T-cell (primary cell): Measurements from ENCODE around the gene NR4A2. TPM values are rescaled to one million over a fixed set of nuclear protein-coding genes. Genes with fewer than 3 reads are reported as not detected.
A peak's percentile ranks its signal among the peaks of the same experiment; 100 is the strongest.

ENCODE experiments used
- ATAC-seq, 4 experiments: fragments of 200-7000 bp in 3 of 4; fragments of 150-1000 bp in 1 of 4; cut with Tn5 transposase; replicated peaks in 1 of 4; 1 replicate in 3 of 4; 2 replicates in 1 of 4; pipeline ENCODE4 v1.10.0; 2021; ENCODE audit warnings: moderate library complexity in 3 of 4, mild to moderate bottlenecking in 2 of 4, moderate number of reproducible peaks in 1 of 4
- CTCF ChIA-PET, 2 donors: fragments of 300-600 bp; sonication (Branson Sonifier 250); formaldehyde crosslinking; loops; one replicate each; lab custom pipeline; 2022; ENCODE audit warnings: antibody characterized with exemption in 2 of 2; lab: Charles Lee
- POLR2A ChIA-PET, 2 donors: fragments of 300-600 bp; sonication (Branson Sonifier 250); formaldehyde crosslinking; loops; one replicate each; lab custom pipeline; 2022; ENCODE audit warnings: antibody characterized with exemption in 2 of 2; lab: Charles Lee
- DNase-seq, 35 experiments: peaks; one replicate each; pipeline versions ENCODE4 v3.0.0 to v3.0.0-alpha.2; 2013 to 2023
- H3K27ac ChIP-seq: one replicate; pipeline ENCODE4 v1.5.1; 2013; ENCODE audit warnings: low read length
- H3K27me3 ChIP-seq, 2 experiments: replicated peaks in 1 of 2; 1 replicate in 1 of 2; 2 replicates in 1 of 2; pipeline versions ENCODE4 v1.6.1 to v1.7.0; 2013; ENCODE audit warnings: low read length in 1 of 2, mixed read lengths in 1 of 2; ENCODE audit not compliant: control insufficient read depth in 2 of 2, insufficient read depth in 2 of 2; ENCODE audit errors: extremely low read depth in 1 of 2
- H3K36me3 ChIP-seq, 2 donors: 1 replicate in 1 of 2; 2 replicates in 1 of 2; pipeline versions ENCODE4 v1.6.1 to v1.7.0; 2013; ENCODE audit warnings: low read length in 1 of 2; ENCODE audit not compliant: control insufficient read depth in 2 of 2, insufficient read depth in 1 of 2; ENCODE audit errors: extremely low read depth in 1 of 2
- H3K4me1 ChIP-seq, 2 experiments: 1 replicate in 1 of 2; 2 replicates in 1 of 2; pipeline versions ENCODE4 v1.6.1 to v1.7.0; 2013; ENCODE audit warnings: low read length in 2 of 2, mixed read lengths in 1 of 2; ENCODE audit not compliant: insufficient read depth in 2 of 2, control insufficient read depth in 1 of 2; ENCODE audit errors: extremely low read depth in 1 of 2
- H3K4me3 ChIP-seq, 2 donors: 1 replicate in 1 of 2; 2 replicates in 1 of 2; pipeline versions ENCODE4 v1.5.1 to v1.7.0; 2013; ENCODE audit warnings: mild to moderate bottlenecking in 2 of 2, low read length in 1 of 2, moderate library complexity in 1 of 2; ENCODE audit not compliant: control insufficient read depth in 1 of 2; ENCODE audit errors: extremely low read depth in 1 of 2
- H3K9me3 ChIP-seq: 2 replicates; pipeline ENCODE4 v1.7.0; 2013
- H3K27ac Mint-ChIP-seq, 2 donors: one replicate each; pipeline ENCODE4 v1.8.0; 2020 to 2021; ENCODE audit warnings: mild to moderate bottlenecking in 2 of 2, mixed read lengths in 2 of 2
- H3K27me3 Mint-ChIP-seq, 2 donors: one replicate each; pipeline ENCODE4 v1.8.0; 2021 to 2022; ENCODE audit warnings: mixed read lengths in 2 of 2
- H3K36me3 Mint-ChIP-seq: one replicate; pipeline ENCODE4 v1.8.0; 2021; ENCODE audit warnings: mixed read lengths
- H3K4me1 Mint-ChIP-seq, 3 donors: one replicate each; pipeline ENCODE4 v1.8.0; 2020 to 2022; ENCODE audit warnings: mixed read lengths in 3 of 3, mild to moderate bottlenecking in 1 of 3
- H3K4me3 Mint-ChIP-seq, 3 donors: one replicate each; pipeline ENCODE4 v1.8.0; 2020 to 2022; ENCODE audit warnings: mild to moderate bottlenecking in 3 of 3, mixed read lengths in 3 of 3, moderate library complexity in 3 of 3
- H3K9me3 Mint-ChIP-seq, 3 donors: one replicate each; pipeline ENCODE4 v1.8.0; 2020 to 2022; ENCODE audit warnings: mixed read lengths in 3 of 3
- WGBS: methylation state at CpG from one replicate; pipeline ENCODE4 v1.1.5; 2013; ENCODE audit warnings: missing lambda C conversion rate; ENCODE audit not compliant: insufficient coverage; 5-methylcytosine and 5-hydroxymethylcytosine counted together
- total RNA-seq, 35 experiments: library from RNA in 6 of 35; stranded (reverse) in 6 of 35; fragments of 120-200 nt in 1 of 35; gene quantifications; one replicate each; pipeline versions ENCODE4 v1.2.1 to v1.2.4 and lab custom pipeline; 2013 to 2026

Gene NR4A2
- total RNA-seq, 5 donors from 2014 or later (not counting 1 experiment from before 2014, with no cell fraction given) = 3.7 to 300 (median 6.7) TPM

GRCh38 chr2:156338578-156338977 is 6.1 kb upstream of the NR4A2 start:
- Mint-ChIP-seq H3K4me3 (no peak overlapping the region), H3K27ac (peak overlapping the region; percentile 11 to 23), H3K4me1 (peaks cover 42 to 53% (median 50%) of the 10 kb centered on the region in 3 donors), H3K27me3 (no peaks in the 10 kb centered on the region), H3K36me3 (no peaks in the 10 kb centered on the region), H3K9me3 (no peaks in the 10 kb centered on the region)
- H3K9me3 ChIP-seq = no peaks in the 10 kb centered on the region
- ATAC-seq = no peak
- H3K27me3 ChIP-seq = no peaks in the 10 kb centered on the region
- H3K27ac ChIP-seq = no peak overlapping the region
- H3K36me3 ChIP-seq = no peaks in the 10 kb centered on the region
- H3K4me1 ChIP-seq = peaks cover 13 to 20% of the 10 kb centered on the region in 2 experiments
- POLR2A ChIA-PET = no interaction called here
- WGBS = 80% methylated on average over 1 of the region's 2 CpGs
- no peak for DNase-seq
- H3K4me3 ChIP-seq = no peak overlapping the region
- CTCF ChIA-PET = no interaction called here

- no peaks in the 10 kb centered on the region for H3K9me3 ChIP-seq
- H3K27ac ChIP-seq = peak overlapping the region; percentile 99
- ChIA-PET POLR2A (interaction anchor here (0.5 to 6.0 kb wide), 16 partner anchors 8 to 1097 kb away, joined by 3 to 61 read pairs (median 5); no protein-coding TSS in a partner anchor), CTCF (interaction anchor here (0.6 to 2.4 kb wide), 38 partner anchors 8 to 1709 kb away, joined by 3 to 44 read pairs (median 4); no protein-coding TSS in a partner anchor)
- H3K27ac Mint-ChIP-seq = peak overlapping the region; percentile 94 to 95
- H3K27me3 Mint-ChIP-seq = peaks cover 3 to 12% of the 10 kb centered on the region in 2 donors
- DNase-seq (peak; percentile 49 to 95 (median 82)), ATAC-seq (peak; percentile 20 to 42 (median 27))
- peaks cover 44 to 58% (median 53%) of the 10 kb centered on the region in 3 donors for H3K4me1 Mint-ChIP-seq
- no peaks in the 10 kb centered on the region for H3K36me3 ChIP-seq
- peak overlapping the region; percentile 92 to 96 (median 95) for H3K4me3 Mint-ChIP-seq
- 0% methylated on average over 18 of the region's 40 CpGs for WGBS
- H3K9me3 Mint-ChIP-seq = no peaks in the 10 kb centered on the region
- H3K27me3 ChIP-seq = peaks cover 3% of the 10 kb centered on the region in 2 experiments
- peaks cover 16 to 30% of the 10 kb centered on the region in 2 experiments for H3K4me1 ChIP-seq
- H3K36me3 Mint-ChIP-seq = peaks cover 11% of the 10 kb centered on the region
- H3K4me3 ChIP-seq = peak overlapping the region; percentile 81 to 96
Measured at GRCh38 chr2:156334496-156335478, 2.3 kb upstream of the NR4A2 start.

GRCh38 chr2:156333951-156334495 is 1.5 kb upstream of the NR4A2 start:
- H3K4me1 ChIP-seq = peaks cover 17 to 37% of the 10 kb centered on the region in 2 experiments
- Mint-ChIP-seq H3K36me3 (peaks cover 17% of the 10 kb centered on the region), H3K4me3 (peak overlapping the region; percentile 92 to 96 (median 95)), H3K4me1 (peaks cover 43 to 58% (median 55%) of the 10 kb centered on the region in 3 donors), H3K27ac (peak overlapping the region; percentile 94 to 95), H3K27me3 (peaks cover 8 to 16% of the 10 kb centered on the region in 2 donors), H3K9me3 (no peaks in the 10 kb centered on the region)
- peaks cover 3 to 11% of the 10 kb centered on the region in 2 experiments for H3K27me3 ChIP-seq
- WGBS = 0% methylated on average over 44 of the region's 48 CpGs
- ChIA-PET POLR2A (interaction anchor here (0.5 to 6.0 kb wide), 10 partner anchors 9 to 1098 kb away, joined by 3 to 61 read pairs (median 5); no protein-coding TSS in a partner anchor), CTCF (interaction anchor here (0.6 to 2.4 kb wide), 14 partner anchors 8 to 1443 kb away, joined by 3 to 44 read pairs (median 5); no protein-coding TSS in a partner anchor)
- ATAC-seq = peak; percentile 21 to 60 (median 43)
- H3K9me3 ChIP-seq = no peaks in the 10 kb centered on the region
- no peaks in the 10 kb centered on the region for H3K36me3 ChIP-seq
- H3K27ac ChIP-seq = peak overlapping the region; percentile 99
- peak in 21 of 35 experiments; percentile 26 to 82 (median 63) for DNase-seq
- peak overlapping the region; percentile 81 to 96 for H3K4me3 ChIP-seq

- H3K9me3 Mint-ChIP-seq = no peaks in the 10 kb centered on the region
- DNase-seq = peak in 7 of 35 experiments; percentile 29 to 53 (median 36)
- ChIA-PET POLR2A (interaction anchor here in 1 of 2 donors (0.6 to 6.0 kb wide), 5 partner anchors 8 to 157 kb away, joined by 5 to 61 read pairs (median 15); no protein-coding TSS in a partner anchor), CTCF (interaction anchor here (0.6 to 2.4 kb wide), 5 partner anchors 9 to 256 kb away, joined by 3 to 22 read pairs (median 5); no protein-coding TSS in a partner anchor)
- H3K4me3 ChIP-seq = peak overlapping the region; percentile 81 to 96
- peaks cover 17 to 40% of the 10 kb centered on the region in 2 experiments for H3K4me1 ChIP-seq
- peak overlapping the region; percentile 92 to 96 (median 95) for H3K4me3 Mint-ChIP-seq
- peak overlapping the region; percentile 94 to 95 for H3K27ac Mint-ChIP-seq
- ATAC-seq = no peak
- peaks cover 5 to 13% of the 10 kb centered on the region in 2 experiments for H3K27me3 ChIP-seq
- H3K36me3 ChIP-seq = no peaks in the 10 kb centered on the region
- no peaks in the 10 kb centered on the region for H3K9me3 ChIP-seq
- peaks cover 43 to 53% (median 53%) of the 10 kb centered on the region in 3 donors for H3K4me1 Mint-ChIP-seq
- 1% methylated on average over 23 of the region's 28 CpGs for WGBS
- peaks cover 22% of the 10 kb centered on the region for H3K36me3 Mint-ChIP-seq
- H3K27ac ChIP-seq = peak overlapping the region; percentile 99
- H3K27me3 Mint-ChIP-seq = peaks cover 12 to 21% of the 10 kb centered on the region in 2 donors
Measured at GRCh38 chr2:156333274-156333950, 891 bp upstream of the NR4A2 start.

GRCh38 chr2:156332284-156332533 is 312 bp downstream of the NR4A2 start:
- peaks cover 17 to 40% of the 10 kb centered on the region in 2 experiments for H3K4me1 ChIP-seq
- peak overlapping the region; percentile 81 to 96 for H3K4me3 ChIP-seq
- peaks cover 16 to 21% of the 10 kb centered on the region in 2 donors for H3K27me3 Mint-ChIP-seq
- POLR2A ChIA-PET = interaction anchor here (0.5 to 6.0 kb wide), 5 partner anchors 11 to 1089 kb away, joined by 3 to 61 read pairs (median 3); no protein-coding TSS in a partner anchor
- no peaks in the 10 kb centered on the region for H3K9me3 Mint-ChIP-seq
- DNase-seq (peak in 6 of 35 experiments; percentile 13 to 42 (median 33)), ATAC-seq (peak; percentile 4 to 18 (median 14))
- CTCF ChIA-PET = no interaction called here
- peaks cover 9 to 19% of the 10 kb centered on the region in 2 experiments for H3K27me3 ChIP-seq
- peak overlapping the region; percentile 92 to 96 (median 95) for H3K4me3 Mint-ChIP-seq
- WGBS = no CpG with 5 or more reads among the region's 12 CpGs
- H3K36me3 Mint-ChIP-seq = peaks cover 32% of the 10 kb centered on the region
- H3K36me3 ChIP-seq = no peaks in the 10 kb centered on the region
- peaks cover 43 to 52% (median 52%) of the 10 kb centered on the region in 3 donors for H3K4me1 Mint-ChIP-seq
- peak overlapping the region; percentile 99 for H3K27ac ChIP-seq
- no peaks in the 10 kb centered on the region for H3K9me3 ChIP-seq
- H3K27ac Mint-ChIP-seq = peak overlapping the region; percentile 94 to 95
